HCT116 (cell line): Measurements from ENCODE around the gene BRAT1. TPM values are rescaled to one million over a fixed set of nuclear protein-coding genes. Genes with fewer than 3 reads are reported as not detected.

Source experiments
- ATAC-seq: fragments of 200-7000 bp; cut with Tn5 transposase; 2 replicates; pipeline ENCODE4 v1.9.1; 2020; ENCODE audit warnings: mild to moderate bottlenecking, moderate library complexity
- BruUV-seq: library from RNA; stranded (reverse); fragments of 400-500 nt; replicated peaks from 2 replicates; lab custom pipeline; 2021; lab: Mats Ljungman, UMichigan
- CTCF ChIA-PET: fragments of 300-600 bp; sonication (Branson Sonifier 250); formaldehyde crosslinking; loops from one replicate; lab custom pipeline; 2021; ENCODE audit warnings: antibody characterized with exemption; lab: Charles Lee
- POLR2A ChIA-PET: fragments of 300-600, 350-600 bp; sonication (Branson Sonifier 250); formaldehyde crosslinking; loops from one replicate; lab custom pipeline; 2021; ENCODE audit warnings: antibody characterized with exemption; lab: Charles Lee
- RAD21 ChIA-PET, 2 experiments: fragments of 300-600 bp; sonication (Branson Sonifier 250); formaldehyde crosslinking; loops; one replicate each; lab custom pipeline; 2023; ENCODE audit warnings: low total read pairs in 2 of 2; ENCODE audit not compliant: uncharacterized antibody in 2 of 2, unreplicated experiment in 2 of 2, low non-redundant PET in 1 of 2; lab: Charles Lee
- DNase-seq: peaks from one replicate; pipeline ENCODE4 v3.0.0-alpha.2; 2010; ENCODE audit warnings: low read depth, low spot score
- H2AFZ ChIP-seq: fragments of 200-600 bp; shearing (Covaris generic), sonication (generic); 2 replicates; pipeline ENCODE4 v1.6.1; 2017; ENCODE audit warnings: low read depth, mixed run types, mixed read lengths, antibody characterized with exemption, low read length; ENCODE audit not compliant: poor library complexity, severe bottlenecking
- H3K27ac ChIP-seq: 2 replicates; pipeline ENCODE4 v1.5.1; 2012; ENCODE audit warnings: low read depth, low read length
- H3K27me3 ChIP-seq: fragments of 200-600 bp; sonication (generic); 2 replicates; pipeline ENCODE4 v1.6.1; 2016; ENCODE audit warnings: mixed run types, low read length, mixed read lengths; ENCODE audit not compliant: insufficient read depth
- H3K36me3 ChIP-seq, 2 experiments: fragments of 200-500 bp in 1 of 2; fragments of 200-600 bp in 1 of 2; sonication (Bioruptor generic) in 1 of 2; sonication (generic) in 1 of 2; 2 replicates each; pipeline versions ENCODE4 v1.5.1 to v1.6.1; 2014 to 2016; ENCODE audit warnings: low read length in 2 of 2, inconsistent platforms in 1 of 2, mixed read lengths in 1 of 2, mixed run types in 1 of 2; ENCODE audit not compliant: insufficient read depth in 2 of 2, control insufficient read depth in 1 of 2
- H3K4me1 ChIP-seq, 2 experiments: fragments of 200-600 bp in 1 of 2; sonication (generic) in 1 of 2; 2 replicates each; pipeline versions ENCODE4 v1.5.1 to v1.6.1; 2012 to 2017; ENCODE audit warnings: low read length in 2 of 2, inconsistent platforms in 1 of 2, mild to moderate bottlenecking in 1 of 2, mixed read lengths in 1 of 2, mixed run types in 1 of 2, moderate library complexity in 1 of 2; ENCODE audit not compliant: insufficient read depth in 2 of 2, control insufficient read depth in 1 of 2
- H3K4me2 ChIP-seq: fragments of 200-600 bp; sonication (generic); 2 replicates; pipeline ENCODE4 v1.6.1; 2017; ENCODE audit warnings: mixed run types, low read length, mixed read lengths
- H3K4me3 ChIP-seq, 2 experiments: fragments of 200-600 bp in 1 of 2; sonication (generic) in 1 of 2; replicated peaks in 1 of 2; 2 replicates each; pipeline ENCODE4 v1.5.1; 2011 to 2016; ENCODE audit warnings: low read length in 2 of 2, control low read depth in 1 of 2, low read depth in 1 of 2, mild to moderate bottlenecking in 1 of 2, mixed read lengths in 1 of 2, mixed run types in 1 of 2
- H3K79me2 ChIP-seq: fragments of 200-600 bp; sonication (generic); 2 replicates; pipeline ENCODE4 v1.6.1; 2017; ENCODE audit warnings: mild to moderate bottlenecking, mixed run types, low read length, moderate library complexity, mixed read lengths; ENCODE audit not compliant: insufficient read depth
- H3K9ac ChIP-seq: fragments of 200-600 bp; sonication (generic); 2 replicates; pipeline ENCODE4 v1.6.1; 2016; ENCODE audit warnings: low read length, mixed read lengths
- H3K9me2 ChIP-seq: fragments of 200-600 bp; sonication (generic), shearing (Covaris generic); 2 replicates; pipeline ENCODE4 v1.6.1; 2017; ENCODE audit warnings: mixed run types, mild to moderate bottlenecking, moderate library complexity; ENCODE audit not compliant: insufficient read depth
- H3K9me3 ChIP-seq, 2 experiments: fragments of 200-500 bp in 1 of 2; fragments of 200-600 bp in 1 of 2; sonication (Bioruptor generic) in 1 of 2; sonication (generic) in 1 of 2; 2 replicates each; pipeline ENCODE4 v1.6.1; 2014 to 2017; ENCODE audit warnings: low read length in 2 of 2, mixed read lengths in 2 of 2, inconsistent platforms in 1 of 2, low read depth in 1 of 2, mild to moderate bottlenecking in 1 of 2, mixed run types in 1 of 2, moderate library complexity in 1 of 2; ENCODE audit not compliant: control insufficient read depth in 1 of 2, insufficient read depth in 1 of 2
- H4K20me1 ChIP-seq: fragments of 200-600 bp; sonication (generic), shearing (Covaris generic); 2 replicates; pipeline ENCODE4 v1.6.1; 2017; ENCODE audit warnings: mixed run types, mild to moderate bottlenecking, moderate library complexity; ENCODE audit not compliant: insufficient read depth
- CBX3 ChIP-seq: IDR thresholded peaks from 2 replicates; pipeline ENCODE4 v1.6.1; 2012; ENCODE audit warnings: low read depth
- CEBPB ChIP-seq: IDR thresholded peaks from 2 replicates; pipeline ENCODE4 v1.6.1; 2012; ENCODE audit warnings: low read depth
- EGR1 ChIP-seq: IDR thresholded peaks from 2 replicates; pipeline ENCODE4 v1.6.1; 2012; ENCODE audit warnings: low read depth
- ELF1 ChIP-seq: IDR thresholded peaks from 2 replicates; pipeline ENCODE4 v1.6.1; 2012; ENCODE audit warnings: low read depth, borderline replicate concordance
- FOSL1 ChIP-seq: IDR thresholded peaks from 2 replicates; pipeline ENCODE4 v1.6.1; 2012; ENCODE audit warnings: low read depth
- JUND ChIP-seq: IDR thresholded peaks from 2 replicates; pipeline ENCODE4 v1.6.1; 2012
- POLR2AphosphoS5 ChIP-seq: IDR thresholded peaks from 2 replicates; pipeline ENCODE4 v1.6.1; 2011; ENCODE audit warnings: mild to moderate bottlenecking, low read depth, low read length, moderate library complexity
- RAD21 ChIP-seq: IDR thresholded peaks from 2 replicates; pipeline ENCODE4 v1.6.1; 2012; ENCODE audit warnings: low read depth, mild to moderate bottlenecking
- SIN3A ChIP-seq: IDR thresholded peaks from 2 replicates; pipeline ENCODE4 v1.6.1; 2012; ENCODE audit warnings: low read depth
- SP1 ChIP-seq: IDR thresholded peaks from 2 replicates; pipeline ENCODE4 v1.6.1; 2012; ENCODE audit warnings: low read depth
- TCF7L2 ChIP-seq: IDR thresholded peaks from 2 replicates; pipeline ENCODE4 v1.7.0; 2011; ENCODE audit warnings: borderline replicate concordance, inconsistent platforms; ENCODE audit not compliant: insufficient read depth, insufficient read length; ENCODE audit errors: extremely low read depth
- YY1 ChIP-seq: IDR thresholded peaks from 2 replicates; pipeline ENCODE4 v1.6.1; 2011; ENCODE audit warnings: low read length, low read depth, moderate library complexity, mild to moderate bottlenecking; ENCODE audit not compliant: insufficient replicate concordance; ENCODE audit errors: extremely low read depth
- ZFX ChIP-seq: fragments of 450-650 bp; IDR thresholded peaks from 2 replicates; pipeline ENCODE4 v1.6.1; 2017
- intact Hi-C: fragments of 100-400 bp; cut with micrococcal nuclease; formaldehyde crosslinking; loops from 2 replicates; pipeline ENCODE4 v1.10.0; 2022
- total RNA-seq: library from RNA; stranded (reverse); gene quantifications from one replicate; pipeline ENCODE4 v1.2.1, GENCODE V29; 2021; ENCODE audit not compliant: unreplicated experiment
- TF ChIP-seq, protein P1 (sequence below): IDR thresholded peaks from 2 replicates; pipeline ENCODE4 v1.6.1; 2012
- TF ChIP-seq, protein P2 (sequence below): IDR thresholded peaks from 2 replicates; pipeline ENCODE4 v1.6.1; 2012; ENCODE audit warnings: low read depth
- TF ChIP-seq, protein P3 (sequence below), 3 experiments: fragments of 200-600 bp in 1 of 3; sonication (generic) in 1 of 3; IDR thresholded peaks in 2 of 3; conservative IDR thresholded peaks in 1 of 3; 2 replicates each; pipeline ENCODE4 v1.5.1; 2012 to 2017; ENCODE audit warnings: low read depth in 2 of 3, low read length in 2 of 3, antibody characterized with exemption in 1 of 3, borderline replicate concordance in 1 of 3, control low read depth in 1 of 3, mild to moderate bottlenecking in 1 of 3, mixed read lengths in 1 of 3, mixed run types in 1 of 3, moderate library complexity in 1 of 3; ENCODE audit not compliant: insufficient read depth in 1 of 3

BRAT1 gene
- total RNA-seq, 1 experiment from 2014 or later: 47.6 TPM

DNA sequence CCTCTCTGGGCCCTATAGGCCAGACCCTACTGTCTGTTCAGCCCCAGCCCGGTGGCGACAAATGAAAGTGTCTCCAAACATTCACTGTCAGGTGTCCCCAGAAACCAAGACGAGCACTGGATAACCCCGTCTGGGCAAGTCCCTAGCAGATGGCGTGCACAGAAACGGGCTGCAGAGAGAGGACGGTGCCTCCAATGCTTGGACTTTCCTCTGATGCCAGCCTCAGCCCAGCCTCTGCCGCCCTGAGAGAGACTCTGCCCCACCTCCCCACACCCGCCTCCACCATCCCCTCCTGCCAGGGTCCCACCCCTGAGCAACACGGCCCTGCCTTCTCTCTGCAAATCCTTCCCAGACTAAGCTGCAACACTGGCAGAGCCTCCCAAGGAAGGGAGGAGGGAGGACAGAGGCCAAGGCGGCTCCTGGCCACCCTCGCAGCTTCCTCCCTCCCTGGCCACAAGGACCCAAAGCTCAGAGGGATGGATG lies 43.1 kb downstream of the BRAT1 start:
- Histone ChIP-seq H3K79me2 (no peaks in the 10 kb centered on the region), H3K27me3 (no peaks in the 10 kb centered on the region), H3K9me2 (no peaks in the 10 kb centered on the region), H3K4me3 (no peak overlapping the region), H2AFZ (no peak overlapping the region), H3K27ac (no peak overlapping the region), H3K9me3 (no peaks in the 10 kb centered on the region), H3K4me1 (peaks cover 4 to 5% of the 10 kb centered on the region in 2 experiments; a peak in 2 of 4 replicates), H3K36me3 (no peaks in the 10 kb centered on the region), H4K20me1 (no peaks in the 10 kb centered on the region), H3K9ac (no peak overlapping the region), H3K4me2 (no peak overlapping the region)
- ChIA-PET CTCF (no interaction called here), POLR2A (no interaction called here), RAD21 (no interaction called here)
- DNase-seq (no peak), ATAC-seq (no peak)
- intact Hi-C loops: no loop called here
- no TSS peak for BruUV-seq
- TF ChIP-seq CBX3 (no peak), CEBPB (no peak), SP1 (no peak), RAD21 (no peak), JUND (no peak), YY1 (no peak), EGR1 (no peak), POLR2AphosphoS5 (no peak), TCF7L2 (no peak), ZFX (no peak), ELF1 (no peak), FOSL1 (no peak), SIN3A (no peak)
- TF ChIP-seq, protein P1, sequence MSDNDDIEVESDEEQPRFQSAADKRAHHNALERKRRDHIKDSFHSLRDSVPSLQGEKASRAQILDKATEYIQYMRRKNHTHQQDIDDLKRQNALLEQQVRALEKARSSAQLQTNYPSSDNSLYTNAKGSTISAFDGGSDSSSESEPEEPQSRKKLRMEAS: no peak
- TF ChIP-seq, protein P2, sequence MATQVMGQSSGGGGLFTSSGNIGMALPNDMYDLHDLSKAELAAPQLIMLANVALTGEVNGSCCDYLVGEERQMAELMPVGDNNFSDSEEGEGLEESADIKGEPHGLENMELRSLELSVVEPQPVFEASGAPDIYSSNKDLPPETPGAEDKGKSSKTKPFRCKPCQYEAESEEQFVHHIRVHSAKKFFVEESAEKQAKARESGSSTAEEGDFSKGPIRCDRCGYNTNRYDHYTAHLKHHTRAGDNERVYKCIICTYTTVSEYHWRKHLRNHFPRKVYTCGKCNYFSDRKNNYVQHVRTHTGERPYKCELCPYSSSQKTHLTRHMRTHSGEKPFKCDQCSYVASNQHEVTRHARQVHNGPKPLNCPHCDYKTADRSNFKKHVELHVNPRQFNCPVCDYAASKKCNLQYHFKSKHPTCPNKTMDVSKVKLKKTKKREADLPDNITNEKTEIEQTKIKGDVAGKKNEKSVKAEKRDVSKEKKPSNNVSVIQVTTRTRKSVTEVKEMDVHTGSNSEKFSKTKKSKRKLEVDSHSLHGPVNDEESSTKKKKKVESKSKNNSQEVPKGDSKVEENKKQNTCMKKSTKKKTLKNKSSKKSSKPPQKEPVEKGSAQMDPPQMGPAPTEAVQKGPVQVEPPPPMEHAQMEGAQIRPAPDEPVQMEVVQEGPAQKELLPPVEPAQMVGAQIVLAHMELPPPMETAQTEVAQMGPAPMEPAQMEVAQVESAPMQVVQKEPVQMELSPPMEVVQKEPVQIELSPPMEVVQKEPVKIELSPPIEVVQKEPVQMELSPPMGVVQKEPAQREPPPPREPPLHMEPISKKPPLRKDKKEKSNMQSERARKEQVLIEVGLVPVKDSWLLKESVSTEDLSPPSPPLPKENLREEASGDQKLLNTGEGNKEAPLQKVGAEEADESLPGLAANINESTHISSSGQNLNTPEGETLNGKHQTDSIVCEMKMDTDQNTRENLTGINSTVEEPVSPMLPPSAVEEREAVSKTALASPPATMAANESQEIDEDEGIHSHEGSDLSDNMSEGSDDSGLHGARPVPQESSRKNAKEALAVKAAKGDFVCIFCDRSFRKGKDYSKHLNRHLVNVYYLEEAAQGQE: no peak
- TF ChIP-seq, protein P3, sequence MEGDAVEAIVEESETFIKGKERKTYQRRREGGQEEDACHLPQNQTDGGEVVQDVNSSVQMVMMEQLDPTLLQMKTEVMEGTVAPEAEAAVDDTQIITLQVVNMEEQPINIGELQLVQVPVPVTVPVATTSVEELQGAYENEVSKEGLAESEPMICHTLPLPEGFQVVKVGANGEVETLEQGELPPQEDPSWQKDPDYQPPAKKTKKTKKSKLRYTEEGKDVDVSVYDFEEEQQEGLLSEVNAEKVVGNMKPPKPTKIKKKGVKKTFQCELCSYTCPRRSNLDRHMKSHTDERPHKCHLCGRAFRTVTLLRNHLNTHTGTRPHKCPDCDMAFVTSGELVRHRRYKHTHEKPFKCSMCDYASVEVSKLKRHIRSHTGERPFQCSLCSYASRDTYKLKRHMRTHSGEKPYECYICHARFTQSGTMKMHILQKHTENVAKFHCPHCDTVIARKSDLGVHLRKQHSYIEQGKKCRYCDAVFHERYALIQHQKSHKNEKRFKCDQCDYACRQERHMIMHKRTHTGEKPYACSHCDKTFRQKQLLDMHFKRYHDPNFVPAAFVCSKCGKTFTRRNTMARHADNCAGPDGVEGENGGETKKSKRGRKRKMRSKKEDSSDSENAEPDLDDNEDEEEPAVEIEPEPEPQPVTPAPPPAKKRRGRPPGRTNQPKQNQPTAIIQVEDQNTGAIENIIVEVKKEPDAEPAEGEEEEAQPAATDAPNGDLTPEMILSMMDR (IDR thresholded peaks at IDR 0.05 in 2 of 3, conservative IDR thresholded peaks at IDR 0.05 in 1 of 3; ENCODE audit: borderline replicate concordance in 1 of 3, insufficient read depth in 1 of 3, low read depth in 2 of 3, low read length in 2 of 3): no peak
